Suprapubic skin (tissue), 4 donors: Measurements from ENCODE around the gene TM9SF2. TPM values are rescaled to one million over a fixed set of nuclear protein-coding genes. Genes with fewer than 3 reads are reported as not detected.

ENCODE experiments used
- DNase-seq, 2 donors: peaks; one replicate each; pipeline ENCODE4 v3.0.0-alpha.2; 2019; ENCODE audit warnings: low spot score in 2 of 2
- H3K27ac ChIP-seq: fragments of 200-600 bp; sonication (generic); one replicate; pipeline ENCODE4 v1.5.1; 2019
- H3K27me3 ChIP-seq: fragments of 200-600 bp; sonication (generic); one replicate; pipeline ENCODE4 v1.5.1; 2019
- H3K36me3 ChIP-seq: fragments of 200-600 bp; sonication (generic); one replicate; pipeline ENCODE4 v1.5.1; 2019
- H3K4me1 ChIP-seq: fragments of 200-600 bp; sonication (generic); one replicate; pipeline ENCODE4 v1.5.1; 2019
- H3K4me3 ChIP-seq: fragments of 200-600 bp; sonication (generic); one replicate; pipeline ENCODE4 v1.5.1; 2019; ENCODE audit warnings: mild to moderate bottlenecking
- H3K9me3 ChIP-seq: fragments of 200-600 bp; sonication (generic); one replicate; pipeline ENCODE4 v1.5.1; 2019
- CTCF ChIP-seq, 2 donors: fragments of 200-600 bp in 1 of 2; fragments of 450-650 bp in 1 of 2; sonication (generic) in 1 of 2; IDR thresholded peaks; one replicate each; pipeline ENCODE4 v1.5.1; 2016 to 2019; ENCODE audit warnings: antibody characterized with exemption in 2 of 2, mild to moderate bottlenecking in 1 of 2, moderate library complexity in 1 of 2
- EP300 ChIP-seq: sonication (generic); formaldehyde crosslinking; IDR thresholded peaks from one replicate; pipeline ENCODE4 v1.6.1; 2017; ENCODE audit warnings: antibody characterized with exemption
- POLR2A ChIP-seq, 2 donors: fragments of 450-650 bp; IDR thresholded peaks; one replicate each; pipeline ENCODE4 v1.6.1; 2017; ENCODE audit warnings: antibody characterized with exemption in 2 of 2, mild to moderate bottlenecking in 2 of 2, moderate library complexity in 2 of 2
- POLR2AphosphoS5 ChIP-seq, 3 donors: sonication (generic); formaldehyde crosslinking; IDR thresholded peaks; one replicate each; pipeline ENCODE4 v1.6.1; 2017; ENCODE audit warnings: antibody characterized with exemption in 3 of 3
- WGBS: methylation state at CpG from one replicate; pipeline ENCODE4 v1.1.5; 2018; 5-methylcytosine and 5-hydroxymethylcytosine counted together
- total RNA-seq, 4 donors: library from RNA; depleted of rRNA; stranded (reverse); fragments of >200 nt; gene quantifications; one replicate each; pipeline ENCODE4 v1.1.0, GENCODE V29; 2016

The TM9SF2 gene
- total RNA-seq, 4 donors from 2014 or later: 64.2 to 108 (median 91.4) TPM

- Histone ChIP-seq H3K4me1 (peaks cover 48% of the 10 kb centered on the region), H3K27ac (no peak overlapping the region), H3K4me3 (no peak overlapping the region), H3K9me3 (no peaks in the 10 kb centered on the region), H3K27me3 (no peaks in the 10 kb centered on the region), H3K36me3 (peaks cover 10% of the 10 kb centered on the region)
- TF ChIP-seq CTCF (IDR thresholded peaks at IDR 0.05): no peak
- no peak for TF ChIP-seq POLR2AphosphoS5 (IDR thresholded peaks at IDR 0.05)
- no peak for TF ChIP-seq POLR2A (IDR thresholded peaks at IDR 0.05)
- no peak for TF ChIP-seq EP300
- no peak for DNase-seq
- WGBS: 95% methylated on average over 4 of the region's 4 CpGs
Observed at GRCh38 chr13:99509479-99509878, 8.2 kb downstream of the TM9SF2 start.

GRCh38 chr13:99514801-99515200 is 13.5 kb downstream of the TM9SF2 start:
- H3K4me1 ChIP-seq: peaks cover 19% of the 10 kb centered on the region
- no peak for TF ChIP-seq POLR2A (IDR thresholded peaks at IDR 0.05)
- no peak for TF ChIP-seq POLR2AphosphoS5 (IDR thresholded peaks at IDR 0.05)
- no peak for TF ChIP-seq EP300
- no peak for TF ChIP-seq CTCF (IDR thresholded peaks at IDR 0.05)
- no peaks in the 10 kb centered on the region for H3K27me3 ChIP-seq
- H3K4me3 ChIP-seq: no peak overlapping the region
- 94% methylated on average over 4 of the region's 4 CpGs for WGBS
- H3K27ac ChIP-seq: no peak overlapping the region
- DNase-seq: no peak
- H3K9me3 ChIP-seq: no peaks in the 10 kb centered on the region
- H3K36me3 ChIP-seq: peaks cover 13% of the 10 kb centered on the region

DNA sequence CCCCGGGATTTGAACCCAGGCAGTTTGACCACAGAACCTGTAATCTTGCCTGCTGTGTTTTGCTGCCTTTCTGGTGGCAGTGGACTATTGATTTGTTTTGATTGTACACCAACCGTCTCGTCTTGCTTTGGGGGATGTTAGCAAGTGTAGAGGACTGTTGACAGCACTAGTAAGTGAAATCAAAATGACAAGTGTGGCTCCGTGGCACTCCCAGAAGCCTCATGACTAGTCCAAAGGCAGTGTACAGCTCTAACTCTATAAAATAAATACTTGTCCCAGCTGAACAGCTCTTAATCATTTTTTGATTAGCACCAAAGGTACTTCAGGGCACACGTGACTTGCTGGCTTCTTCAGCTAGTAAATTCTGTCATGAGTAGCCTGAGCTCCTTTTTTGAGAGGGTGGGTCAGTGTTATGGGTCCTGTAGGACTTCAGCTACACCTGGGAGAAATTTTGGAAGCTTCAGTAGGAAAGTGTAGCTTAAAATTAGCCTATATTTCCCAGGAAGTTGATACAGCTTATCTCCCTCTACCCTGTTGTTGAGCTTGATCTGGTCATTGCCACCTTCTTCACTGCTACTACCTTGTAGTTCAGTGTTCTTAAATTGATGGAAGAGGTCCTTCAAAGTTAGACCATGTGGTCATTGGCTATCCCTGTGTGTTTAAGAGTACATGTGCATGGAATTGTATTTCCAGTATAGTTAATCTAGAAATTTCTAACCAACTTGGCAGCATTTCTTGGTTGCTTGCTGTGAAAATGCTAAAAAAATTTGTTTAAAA is 15.1 kb downstream of the TM9SF2 start:
- Histone ChIP-seq H3K9me3 (no peaks in the 10 kb centered on the region), H3K4me3 (no peak overlapping the region), H3K36me3 (peaks cover 27% of the 10 kb centered on the region), H3K4me1 (peaks cover 13% of the 10 kb centered on the region), H3K27me3 (no peaks in the 10 kb centered on the region), H3K27ac (no peak overlapping the region)
- no peak for DNase-seq
- TF ChIP-seq POLR2A (IDR thresholded peaks at IDR 0.05) (no peak), POLR2AphosphoS5 (IDR thresholded peaks at IDR 0.05) (no peak), CTCF (IDR thresholded peaks at IDR 0.05) (no peak), EP300 (no peak)
- WGBS: 82% methylated on average over 5 of the region's 5 CpGs

DNA sequence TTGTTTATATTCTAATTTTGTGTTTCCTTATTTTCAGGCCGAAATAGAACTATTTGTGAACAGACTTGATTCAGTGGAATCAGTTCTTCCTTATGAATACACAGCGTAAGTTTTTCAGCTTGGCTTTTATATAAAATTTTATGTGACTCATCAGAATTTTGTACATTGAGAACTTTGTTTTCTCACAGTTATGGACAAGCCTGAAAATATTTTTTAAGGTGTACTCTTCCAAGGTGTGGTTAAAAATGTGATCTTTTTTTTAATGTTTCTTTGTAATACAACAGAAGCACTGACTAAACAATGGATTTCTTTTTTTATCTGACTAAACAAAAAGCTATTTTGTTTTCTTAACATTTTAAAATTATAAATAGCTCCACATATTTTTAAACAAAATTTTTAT is 16.3 kb downstream of the TM9SF2 start:
- TF ChIP-seq POLR2A (IDR thresholded peaks at IDR 0.05) (no peak), POLR2AphosphoS5 (IDR thresholded peaks at IDR 0.05) (no peak), EP300 (no peak), CTCF (IDR thresholded peaks at IDR 0.05) (no peak)
- Histone ChIP-seq H3K36me3 (peaks cover 39% of the 10 kb centered on the region), H3K4me3 (no peak overlapping the region), H3K27me3 (no peaks in the 10 kb centered on the region), H3K9me3 (no peaks in the 10 kb centered on the region), H3K27ac (no peak overlapping the region), H3K4me1 (peaks cover 1% of the 10 kb centered on the region)
- WGBS: 82% methylated on average over 2 of the region's 2 CpGs
- DNase-seq: no peak

DNA sequence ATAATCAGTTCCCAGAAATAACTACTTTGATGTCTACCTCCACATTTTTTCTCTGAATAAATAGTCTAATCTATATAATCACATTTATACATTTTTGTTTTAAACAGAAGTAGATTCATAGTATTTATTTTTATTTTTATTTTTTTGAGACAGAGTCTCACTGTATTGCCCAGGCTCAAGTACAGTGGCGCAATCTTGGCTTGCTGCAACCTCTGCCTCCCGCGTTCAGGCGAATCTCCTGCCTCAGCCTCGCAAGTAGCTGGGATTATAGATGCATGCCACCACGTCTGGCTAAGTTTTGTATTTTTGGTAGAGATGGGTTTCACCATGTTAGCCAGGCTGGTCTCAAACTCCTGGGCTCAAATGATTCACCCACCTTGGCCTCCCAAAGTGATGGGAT is 16.7 kb downstream of the TM9SF2 start:
- H3K27me3 ChIP-seq: no peaks in the 10 kb centered on the region
- no peak overlapping the region for H3K4me3 ChIP-seq
- no peaks in the 10 kb centered on the region for H3K9me3 ChIP-seq
- no peaks in the 10 kb centered on the region for H3K4me1 ChIP-seq
- WGBS: 94% methylated on average over 6 of the region's 6 CpGs
- peaks cover 43% of the 10 kb centered on the region for H3K36me3 ChIP-seq
- no peak for DNase-seq
- H3K27ac ChIP-seq: no peak overlapping the region
- TF ChIP-seq CTCF (IDR thresholded peaks at IDR 0.05) (no peak), POLR2A (IDR thresholded peaks at IDR 0.05) (no peak), POLR2AphosphoS5 (IDR thresholded peaks at IDR 0.05) (no peak), EP300 (no peak)
